Upper lobe of right lung (tissue), 1 donor: Measurements from ENCODE around the gene TTLL12. TPM values are rescaled to one million over a fixed set of nuclear protein-coding genes. Genes with fewer than 3 reads are reported as not detected.

ENCODE experiments used
- ATAC-seq: fragments of 200-7000 bp; cut with Tn5 transposase; one replicate; pipeline ENCODE4 v1.9.1; 2020; ENCODE audit warnings: mild to moderate bottlenecking, moderate library complexity
- DNase-seq: peaks from one replicate; pipeline ENCODE4 v3.0.0-alpha.2; 2020
- H3K27ac ChIP-seq: fragments of 200-600 bp; one replicate; pipeline ENCODE4 v1.8.0; 2022
- H3K27me3 ChIP-seq: fragments of 200-600 bp; one replicate; pipeline ENCODE4 v1.8.0; 2022; ENCODE audit warnings: mild to moderate bottlenecking
- H3K36me3 ChIP-seq: fragments of 200-600 bp; one replicate; pipeline ENCODE4 v1.8.0; 2022
- H3K4me1 ChIP-seq: fragments of 200-600 bp; one replicate; pipeline ENCODE4 v1.8.0; 2022
- H3K4me3 ChIP-seq: fragments of 200-600 bp; one replicate; pipeline ENCODE4 v1.8.0; 2022; ENCODE audit warnings: mild to moderate bottlenecking
- H3K9me3 ChIP-seq: fragments of 200-600 bp; one replicate; pipeline ENCODE4 v1.8.0; 2022
- CTCF ChIP-seq: fragments of 200-600 bp; IDR thresholded peaks from one replicate; pipeline ENCODE4 v1.8.0; 2022; ENCODE audit warnings: antibody characterized with exemption
- intact Hi-C: fragments of 100-400 bp; cut with DNase I; formaldehyde crosslinking; loops from one replicate; pipeline ENCODE4 v1.11.0; 2022
- long read RNA-seq: library from polyadenylated mRNA; unstranded; transcript quantifications from one replicate; pipeline ENCODE4 v2.0.0, GENCODE V29; 2021
- total RNA-seq: library from RNA; stranded (reverse); fragmentation: NEBNext Ultra II Directional; extraction: Animal tissue kit (Norgen Biotek cat#: 25700); gene quantifications from one replicate; pipeline ENCODE4 v1.2.1, GENCODE V29; 2021
- donor health status: DM: no; HTN: yes; CAD: no; lungs with severe emphysema.

Gene TTLL12
- total RNA-seq = 20.5 TPM
- long read RNA-seq, transcript TTLL12-201 (14 exons, 3,385 nt) = major isoform, 58 of 88 reads
- long read RNA-seq, partial matches to known transcripts = 16 of 88 reads
- long read RNA-seq, other reads (novel, unspliced or antisense) = 14 of 88 reads

GRCh38 chr22:43186272-43187170 lies at the start of gene TTLL12:
TSS of gene TTLL12 (minus strand) at chr22:43187134. CDS start at chr22:43187069, 65 bp downstream.
- Histone ChIP-seq H3K27ac (peak within 1 kb of the TSS; percentile 95), H3K36me3 (no peaks in the 10 kb centered on the region), H3K9me3 (no peaks in the 10 kb centered on the region), H3K4me1 (peaks cover 16% of the 10 kb centered on the region), H3K27me3 (no peaks in the 10 kb centered on the region), H3K4me3 (peak within 1 kb of the TSS; percentile 71)
- intact Hi-C loops = no loop called here
- DNase-seq (peak; percentile 85), ATAC-seq (peak; percentile 65)
- TF ChIP-seq CTCF = no peak

- no peak for DNase-seq
- H3K27me3 ChIP-seq = peaks cover 3% of the 10 kb centered on the region
- no peak for ATAC-seq
- no peak overlapping the region for H3K27ac ChIP-seq
- H3K36me3 ChIP-seq = no peaks in the 10 kb centered on the region
- no peak overlapping the region for H3K4me3 ChIP-seq
- TF ChIP-seq CTCF = no peak
- no peaks in the 10 kb centered on the region for H3K9me3 ChIP-seq
- intact Hi-C loops = no loop called here
- peaks cover 36% of the 10 kb centered on the region for H3K4me1 ChIP-seq
These were observed 48.8 kb upstream of the TTLL12 start for GRCh38 chr22:43235445-43236409.

- Histone ChIP-seq H3K27ac (no peak overlapping the region), H3K9me3 (no peaks in the 10 kb centered on the region), H3K4me1 (peaks cover 25% of the 10 kb centered on the region), H3K36me3 (no peaks in the 10 kb centered on the region), H3K27me3 (peaks cover 7% of the 10 kb centered on the region), H3K4me3 (no peak overlapping the region)
- TF ChIP-seq CTCF = no peak
- ATAC-seq (no peak), DNase-seq (no peak)
- intact Hi-C loops = no loop called here
These were observed 47.5 kb upstream of the TTLL12 start for GRCh38 chr22:43234264-43234988.

GRCh38 chr22:43233529-43233928 lies 46.6 kb upstream of the TTLL12 start:
- H3K27ac ChIP-seq = no peak overlapping the region
- intact Hi-C loops = no loop called here
- TF ChIP-seq CTCF = no peak

GRCh38 chr22:43232445-43232844 lies 45.5 kb upstream of the TTLL12 start:
- Histone ChIP-seq H3K27ac (no peak overlapping the region), H3K36me3 (no peaks in the 10 kb centered on the region), H3K4me1 (peaks cover 8% of the 10 kb centered on the region), H3K27me3 (peaks cover 7% of the 10 kb centered on the region), H3K9me3 (no peaks in the 10 kb centered on the region), H3K4me3 (no peak overlapping the region)
- intact Hi-C loops = no loop called here
- DNase-seq (no peak), ATAC-seq (peak; percentile 19)
- TF ChIP-seq CTCF = no peak

More at GRCh38 chr22:43233529-43233928, 46.6 kb upstream of the TTLL12 start:
- H3K36me3 ChIP-seq = no peaks in the 10 kb centered on the region
- DNase-seq = no peak
- peaks cover 7% of the 10 kb centered on the region for H3K27me3 ChIP-seq
- ATAC-seq = no peak
- H3K9me3 ChIP-seq = no peaks in the 10 kb centered on the region
- H3K4me3 ChIP-seq = no peak overlapping the region
- peaks cover 18% of the 10 kb centered on the region for H3K4me1 ChIP-seq
